ENCODE measurements around the gene WIPF3.

Gene WIPF3

GRCh38 chr7:29886827-29887226 lies 80.5 kb downstream of the WIPF3 start (continued):
- TF ChIP-seq CREB5 (CRISPR knock-in tag; IDR thresholded peaks at IDR 0.05; ENCODE audit: low read depth): no peak
- TF ChIP-seq OSR1 (CRISPR knock-in tag; IDR thresholded peaks at IDR 0.05): no peak
- no peak for TF ChIP-seq ISL1 (CRISPR knock-in tag; IDR thresholded peaks at IDR 0.05)
- no peak for TF ChIP-seq POU6F1 (CRISPR knock-in tag; IDR thresholded peaks at IDR 0.05; ENCODE audit: borderline replicate concordance, low read depth)
- TF ChIP-seq CSRNP3 (CRISPR knock-in tag; IDR thresholded peaks at IDR 0.05): no peak
- no peak for TF ChIP-seq ZNF8 (CRISPR knock-in tag; IDR thresholded peaks at IDR 0.05)
- no peak for TF ChIP-seq CSDC2 (CRISPR knock-in tag; IDR thresholded peaks at IDR 0.05)

- no peak for ATAC-seq
- TF ChIP-seq GLIS3 (CRISPR knock-in tag; IDR thresholded peaks at IDR 0.05) (no peak), RARB (CRISPR knock-in tag; IDR thresholded peaks at IDR 0.05) (no peak), CSRNP3 (CRISPR knock-in tag; IDR thresholded peaks at IDR 0.05) (no peak), SNAI2 (CRISPR knock-in tag; IDR thresholded peaks at IDR 0.05) (no peak), CREB5 (CRISPR knock-in tag; IDR thresholded peaks at IDR 0.05; ENCODE audit: low read depth) (no peak), ESRRG (CRISPR knock-in tag; IDR thresholded peaks at IDR 0.05) (no peak), ISL1 (CRISPR knock-in tag; IDR thresholded peaks at IDR 0.05) (no peak), TCF4 (CRISPR knock-in tag; IDR thresholded peaks at IDR 0.05; ENCODE audit: borderline replicate concordance) (no peak), PATZ1 (CRISPR knock-in tag; IDR thresholded peaks at IDR 0.05; ENCODE audit: borderline replicate concordance) (no peak), ZC3H10 (CRISPR knock-in tag; IDR thresholded peaks at IDR 0.05) (no peak)
Measured at GRCh38 chr7:29888006-29888405, 81.7 kb downstream of the WIPF3 start.

GRCh38 chr7:29889288-29889687 lies 83.0 kb downstream of the WIPF3 start:
- ATAC-seq: no peak; the same call in 2 of the 3 replicates
- TF ChIP-seq GLIS3 (CRISPR knock-in tag; IDR thresholded peaks at IDR 0.05) (no peak), ZNF70 (CRISPR knock-in tag; IDR thresholded peaks at IDR 0.05) (no peak), TOX (CRISPR knock-in tag; IDR thresholded peaks at IDR 0.05; ENCODE audit: borderline replicate concordance) (no peak), ISL1 (CRISPR knock-in tag; IDR thresholded peaks at IDR 0.05) (no peak), TCF4 (CRISPR knock-in tag; IDR thresholded peaks at IDR 0.05; ENCODE audit: borderline replicate concordance) (no peak), CREB5 (CRISPR knock-in tag; IDR thresholded peaks at IDR 0.05; ENCODE audit: low read depth) (no peak)

GRCh38 chr7:29890251-29890650 lies 83.9 kb downstream of the WIPF3 start:
- ATAC-seq: no peak
- no peak for TF ChIP-seq CREB5 (CRISPR knock-in tag; IDR thresholded peaks at IDR 0.05; ENCODE audit: low read depth)
- TF ChIP-seq RARB (CRISPR knock-in tag; IDR thresholded peaks at IDR 0.05): no peak
- TF ChIP-seq ZC3H10 (CRISPR knock-in tag; IDR thresholded peaks at IDR 0.05): no peak
- TF ChIP-seq ARNTL (CRISPR knock-in tag; IDR thresholded peaks at IDR 0.05; ENCODE audit: borderline replicate concordance, low read depth): no peak
- no peak for TF ChIP-seq ZFP3 (CRISPR knock-in tag; IDR thresholded peaks at IDR 0.05)
- no peak for TF ChIP-seq TSHZ2 (CRISPR knock-in tag; IDR thresholded peaks at IDR 0.05)
- TF ChIP-seq TOX (CRISPR knock-in tag; IDR thresholded peaks at IDR 0.05; ENCODE audit: borderline replicate concordance): no peak
- TF ChIP-seq TCF4 (CRISPR knock-in tag; IDR thresholded peaks at IDR 0.05; ENCODE audit: borderline replicate concordance): no peak
- no peak for TF ChIP-seq ZNF565 (CRISPR knock-in tag; conservative IDR thresholded peaks at IDR 0.05; ENCODE audit: low read depth)
- TF ChIP-seq CSDC2 (CRISPR knock-in tag; IDR thresholded peaks at IDR 0.05): no peak
- TF ChIP-seq ESRRG (CRISPR knock-in tag; IDR thresholded peaks at IDR 0.05): no peak

Measured in SK-N-SH treated with all-trans-retinoic acid at 6 μM for 48 hours (cell line).